Measurements from ENCODE around the gene CCT6B. TPM values are rescaled to one million over a fixed set of nuclear protein-coding genes. Genes with fewer than 3 reads are reported as not detected.

CCT6B gene
- total RNA-seq, 4 donors from 2014 or later, result 3.8 to 6.8 (median 4.4) TPM

DNA sequence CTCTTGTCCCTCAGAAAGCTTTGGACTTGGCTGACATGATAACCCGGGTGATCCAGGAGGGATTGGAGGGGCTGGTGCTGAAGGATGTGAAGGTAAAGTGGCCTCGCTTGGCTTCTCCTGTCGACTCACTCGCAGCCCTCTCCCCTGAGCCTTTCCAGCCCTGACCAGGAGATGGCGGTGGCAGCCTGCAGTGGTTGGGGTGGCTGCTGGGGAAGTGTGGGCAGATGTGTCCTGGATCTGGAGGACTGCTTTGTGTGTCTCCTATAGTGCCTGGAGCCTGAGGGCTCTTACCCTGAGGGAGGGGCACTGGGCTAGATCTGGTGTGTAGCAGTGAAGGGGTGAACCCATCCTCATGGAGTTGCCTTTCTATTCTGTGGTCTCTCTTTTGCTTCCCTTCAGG lies 36.9 kb upstream of the CCT6B start:
- H3K27ac ChIP-seq, result peak overlapping the region; percentile 91 to 97 (median 95)
- peaks cover 39 to 54% of the 10 kb centered on the region in 2 donors for H3K4me1 ChIP-seq
- H3K4me3 ChIP-seq (replicated peaks in 1 of 3), result no peak overlapping the region
- no peaks in the 10 kb centered on the region for H3K27me3 ChIP-seq
- peak; percentile 84 to 87 for DNase-seq
- peaks cover under 1 to 8% of the 10 kb centered on the region in 2 donors for H3K36me3 ChIP-seq
- 46 to 48% methylated on average over 4 to 5 of the region's 5 CpGs for WGBS, 2 donors
- intact Hi-C loops (cut with DNase I), result loop anchor here (5.0 kb wide), 1 partner anchor 94 kb away; no protein-coding TSS in a partner anchor
- no peaks in the 10 kb centered on the region for H3K9me3 ChIP-seq
- TF ChIP-seq CTCF (IDR thresholded peaks at IDR 0.05) (peak; percentile 69 to 97 (median 90)), POLR2A (IDR thresholded peaks at IDR 0.05) (no peak)

- intact Hi-C loops (cut with DNase I), result loop anchor here (5.0 kb wide), 1 partner anchor 95 kb away; no protein-coding TSS in a partner anchor
- peaks cover 31 to 46% of the 10 kb centered on the region in 2 donors for H3K4me1 ChIP-seq
- H3K36me3 ChIP-seq, result peaks cover 7 to 8% of the 10 kb centered on the region in 2 donors
- H3K27me3 ChIP-seq, result no peaks in the 10 kb centered on the region
- 33 to 38% methylated on average over 11 of the region's 11 CpGs for WGBS, 2 donors
- H3K27ac ChIP-seq, result peak overlapping the region; percentile 91 to 97 (median 95)
- peak; percentile 95 for DNase-seq
- TF ChIP-seq CTCF (IDR thresholded peaks at IDR 0.05) (no peak), POLR2A (IDR thresholded peaks at IDR 0.05) (peak in 1 of 2 donors; percentile 61)
- no peak overlapping the region for H3K4me3 ChIP-seq (replicated peaks in 1 of 3)
- H3K9me3 ChIP-seq, result no peaks in the 10 kb centered on the region
These were observed 36.1 kb upstream of the CCT6B start for GRCh38 chr17:34997355-34997862.

- H3K4me3 ChIP-seq (replicated peaks in 1 of 3), result no peak overlapping the region
- intact Hi-C loops (cut with DNase I), result loop anchor here (5.0 kb wide), 1 partner anchor 96 kb away; no protein-coding TSS in a partner anchor
- no peak for DNase-seq
- 66 to 94% methylated on average over 3 of the region's 3 CpGs for WGBS, 2 donors
- H3K27me3 ChIP-seq, result no peaks in the 10 kb centered on the region
- peaks cover 23 to 39% of the 10 kb centered on the region in 2 donors for H3K4me1 ChIP-seq
- peak overlapping the region; percentile 91 to 97 (median 91) for H3K27ac ChIP-seq
- H3K36me3 ChIP-seq, result peaks cover 9% of the 10 kb centered on the region in 2 donors
- TF ChIP-seq CTCF (IDR thresholded peaks at IDR 0.05) (no peak), POLR2A (IDR thresholded peaks at IDR 0.05) (no peak)
- no peaks in the 10 kb centered on the region for H3K9me3 ChIP-seq
These were observed 35.4 kb upstream of the CCT6B start for GRCh38 chr17:34996422-34997285.

DNA sequence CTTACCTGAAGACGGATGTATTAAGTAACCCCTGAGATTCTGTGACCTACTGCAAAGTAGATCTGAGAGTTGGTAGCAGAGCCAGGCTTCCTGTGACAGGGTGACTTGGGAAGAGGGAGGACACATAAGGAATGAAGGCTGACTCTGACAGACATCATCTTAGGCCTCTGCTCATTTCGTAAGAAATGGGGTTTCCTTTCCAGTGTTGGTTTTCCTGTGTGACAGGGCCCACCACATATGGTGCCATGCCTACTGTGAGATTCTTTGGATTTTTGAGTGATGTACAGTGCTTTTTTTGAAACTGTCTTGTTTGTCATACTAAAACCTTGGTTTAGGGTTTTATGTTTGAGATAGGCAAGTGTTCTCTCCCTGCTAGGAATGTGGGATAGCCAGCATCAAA lies 31.8 kb upstream of the CCT6B start:
- intact Hi-C loops (cut with DNase I), result no loop called here
- H3K27me3 ChIP-seq, result no peaks in the 10 kb centered on the region
- H3K4me1 ChIP-seq, result peaks cover 10 to 15% of the 10 kb centered on the region in 2 donors
- no peaks in the 10 kb centered on the region for H3K9me3 ChIP-seq
- no peak overlapping the region for H3K4me3 ChIP-seq (replicated peaks in 1 of 3)
- H3K36me3 ChIP-seq, result peaks cover 28 to 31% of the 10 kb centered on the region in 2 donors
- H3K27ac ChIP-seq, result no peak overlapping the region
- DNase-seq, result no peak
- 81 to 93% methylated on average over 2 of the region's 2 CpGs for WGBS, 2 donors
- TF ChIP-seq CTCF (IDR thresholded peaks at IDR 0.05), result no peak
- TF ChIP-seq POLR2A (IDR thresholded peaks at IDR 0.05), result no peak

DNA sequence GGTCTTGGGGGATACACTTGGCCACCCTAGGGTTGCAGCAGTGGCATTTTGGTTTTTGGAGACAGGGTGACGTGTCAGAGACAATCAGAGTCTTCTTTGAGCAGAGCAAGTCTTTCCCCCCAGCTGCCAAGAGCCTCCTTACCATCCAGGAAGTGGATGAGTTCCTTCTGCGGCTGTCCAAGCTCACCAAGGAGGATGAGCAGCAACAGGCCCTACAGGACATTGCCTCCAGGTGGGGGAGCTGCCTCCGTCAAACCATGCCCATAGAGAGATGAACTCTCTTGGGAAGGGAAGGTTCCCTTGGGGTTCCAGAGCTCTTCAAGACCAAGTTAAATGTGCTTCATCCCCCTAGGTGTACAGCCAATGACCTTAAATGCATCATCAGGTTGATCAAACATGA lies 30.3 kb upstream of the CCT6B start:
- intact Hi-C loops (cut with DNase I), result no loop called here
- no peak for DNase-seq
- no peaks in the 10 kb centered on the region for H3K9me3 ChIP-seq
- no peak overlapping the region for H3K4me3 ChIP-seq (replicated peaks in 1 of 3)
- 83 to 88% methylated on average over 3 of the region's 3 CpGs for WGBS, 2 donors
- H3K4me1 ChIP-seq, result peaks cover 0 to 2% of the 10 kb centered on the region in 2 donors
- TF ChIP-seq CTCF (IDR thresholded peaks at IDR 0.05) (no peak), POLR2A (IDR thresholded peaks at IDR 0.05) (no peak)
- peaks cover 31 to 32% of the 10 kb centered on the region in 2 donors for H3K36me3 ChIP-seq
- H3K27ac ChIP-seq, result no peak overlapping the region
- H3K27me3 ChIP-seq, result no peaks in the 10 kb centered on the region
